Measurements from ENCODE around the gene UHRF2.
"Not testable (repeated sequence)": the region's sequence is repeated elsewhere in the genome, so short reads cannot be mapped to it uniquely, and the experiment has no call there.

Gene UHRF2

DNA sequence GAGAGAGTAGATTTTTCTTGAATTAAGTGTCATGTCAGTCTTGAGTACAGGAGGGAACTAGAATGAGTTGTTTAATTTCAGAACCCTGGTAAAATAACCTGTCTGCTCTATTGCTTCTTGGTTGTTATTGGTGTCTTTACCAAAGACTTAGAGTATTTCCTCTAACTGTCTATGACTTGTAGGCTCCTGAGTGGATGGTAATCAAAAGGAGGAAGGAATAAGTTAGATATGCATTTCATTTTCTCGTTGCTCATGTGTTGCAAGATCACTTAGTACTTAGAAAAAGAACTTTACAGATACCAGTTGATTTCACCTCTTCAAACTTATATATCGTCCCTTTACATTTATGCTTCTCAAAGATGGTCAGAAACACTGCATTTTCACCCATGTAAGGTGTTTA lies 31.1 kb downstream of the UHRF2 start:
- DNase-seq (ENCODE audit: low spot score) = no peak
- TF ChIP-seq CTCF (IDR thresholded peaks at IDR 0.05; ENCODE audit: extremely low read depth, missing control alignments) = no peak

GRCh38 chr9:6449086-6449485 lies 36.1 kb downstream of the UHRF2 start:
- no peak for TF ChIP-seq CTCF (IDR thresholded peaks at IDR 0.05; ENCODE audit: extremely low read depth, missing control alignments)
- no peak for DNase-seq (ENCODE audit: low spot score)

DNA sequence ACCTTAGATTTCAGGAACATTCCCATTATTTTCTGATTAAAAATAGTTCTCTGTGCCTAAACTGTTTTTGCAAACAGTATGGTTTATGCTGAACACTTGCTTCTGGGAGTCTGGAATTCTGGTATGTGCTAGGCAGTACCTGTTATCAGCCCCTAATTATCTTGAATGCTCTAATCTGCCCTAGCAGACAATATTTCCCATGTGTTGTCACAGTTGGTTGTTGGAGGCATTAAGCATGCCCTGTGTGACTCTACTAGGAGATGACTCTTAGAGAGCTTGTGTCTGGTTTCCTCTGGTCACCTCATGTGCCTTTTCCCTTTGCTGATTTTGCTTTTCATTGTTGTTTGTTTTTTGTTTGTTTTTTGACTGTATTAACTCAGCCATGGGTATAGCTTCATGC lies 36.6 kb downstream of the UHRF2 start:
- TF ChIP-seq CTCF (IDR thresholded peaks at IDR 0.05; ENCODE audit: extremely low read depth, missing control alignments) = no peak
- no peak for DNase-seq (ENCODE audit: low spot score)

GRCh38 chr9:6450641-6451375 lies 37.8 kb downstream of the UHRF2 start:
- no peak for TF ChIP-seq CTCF (IDR thresholded peaks at IDR 0.05; ENCODE audit: extremely low read depth, missing control alignments)
- DNase-seq (ENCODE audit: low spot score) = no peak

- not testable (repeated sequence) for DNase-seq (ENCODE audit: low spot score)
Observed at GRCh38 chr9:6455292-6455691, 42.3 kb downstream of the UHRF2 start.

DNA sequence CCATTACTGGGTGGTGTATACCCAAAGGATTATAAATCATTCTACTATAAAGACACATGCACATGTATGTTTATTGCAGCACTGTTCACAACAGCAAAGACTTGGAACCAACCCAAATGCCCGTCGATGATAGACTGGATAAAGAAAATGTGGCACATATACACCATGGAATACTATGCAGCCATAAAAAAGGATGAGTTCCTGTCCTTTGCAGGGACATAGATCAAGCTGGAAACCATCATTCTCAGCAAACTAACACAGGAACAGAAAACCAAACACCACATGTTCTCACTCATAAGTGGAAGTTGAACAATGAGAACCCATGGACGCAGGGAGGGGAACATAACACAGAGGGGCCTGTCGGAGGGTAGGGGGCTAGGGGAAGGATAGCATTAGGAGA lies 45.7 kb downstream of the UHRF2 start:
- DNase-seq (ENCODE audit: low spot score) = not testable (repeated sequence)

DNA sequence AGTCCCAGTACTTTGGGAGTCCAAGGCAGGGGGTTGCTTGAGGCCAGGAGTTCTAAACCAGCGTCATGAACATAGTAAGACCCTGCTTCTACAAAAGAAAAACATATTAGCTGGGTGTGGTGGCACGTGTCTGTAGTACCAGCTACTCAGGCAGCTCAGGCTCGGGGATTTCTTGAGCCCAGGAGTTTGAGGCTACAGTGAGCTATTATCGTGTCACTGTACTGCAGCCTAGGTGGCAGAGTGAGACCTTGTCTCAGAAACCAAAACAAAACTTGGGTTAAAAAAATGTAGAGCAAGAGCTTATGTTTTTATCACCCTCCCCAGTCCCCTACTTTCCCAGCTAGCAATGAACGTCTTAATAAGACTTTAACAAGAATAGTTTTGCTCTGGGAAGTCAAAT lies 46.7 kb downstream of the UHRF2 start:
- no peak for TF ChIP-seq CTCF (IDR thresholded peaks at IDR 0.05; ENCODE audit: extremely low read depth, missing control alignments)
- no peak for DNase-seq (ENCODE audit: low spot score)

- no peak for TF ChIP-seq CTCF (IDR thresholded peaks at IDR 0.05; ENCODE audit: extremely low read depth, missing control alignments)
Observed at GRCh38 chr9:6460189-6460768, 47.3 kb downstream of the UHRF2 start.

More at GRCh38 chr9:6460189-6460768, 47.3 kb downstream of the UHRF2 start:
- no peak for DNase-seq (ENCODE audit: low spot score)
